ENCODE results near the gene FGF1.

DNA sequence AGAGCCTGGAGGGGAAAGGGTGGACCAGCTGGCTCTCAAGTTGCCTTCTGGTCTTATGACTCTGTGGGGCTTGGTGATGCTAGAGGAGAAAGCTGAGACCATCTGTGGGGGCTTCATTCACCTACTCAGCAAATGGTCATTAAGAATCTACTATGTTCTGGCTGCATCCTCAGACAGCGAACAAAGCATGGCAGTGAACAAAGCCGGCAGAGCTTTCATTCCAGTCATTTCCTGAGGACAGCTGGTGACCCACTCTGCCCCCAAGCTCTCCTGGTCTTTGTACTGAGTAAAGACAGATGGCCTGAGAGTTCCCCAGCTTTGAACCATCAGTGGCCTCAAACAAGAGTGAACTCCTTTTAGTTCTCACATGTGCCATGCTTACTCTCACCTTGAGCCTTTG lies 48.0 kb downstream of the FGF1 start:
- TF ChIP-seq CTCF (conservative IDR thresholded peaks at IDR 0.05; ENCODE audit: low read depth, low read length) (no peak), POLR2A (IDR thresholded peaks at IDR 0.05; ENCODE audit: low read depth, low read length) (no peak), MAFK (IDR thresholded peaks at IDR 0.05; ENCODE audit: low read depth, low read length) (no peak), ELK1 (IDR thresholded peaks at IDR 0.05; ENCODE audit: borderline replicate concordance, low read depth, low read length) (no peak), FOS (IDR thresholded peaks at IDR 0.05; ENCODE audit: low read depth, low read length) (no peak), SMC3 (IDR thresholded peaks at IDR 0.05; ENCODE audit: low read depth, low read length) (no peak), RAD21 (IDR thresholded peaks at IDR 0.05; ENCODE audit: low read length) (no peak)
- TF ChIP-seq, protein P1, sequence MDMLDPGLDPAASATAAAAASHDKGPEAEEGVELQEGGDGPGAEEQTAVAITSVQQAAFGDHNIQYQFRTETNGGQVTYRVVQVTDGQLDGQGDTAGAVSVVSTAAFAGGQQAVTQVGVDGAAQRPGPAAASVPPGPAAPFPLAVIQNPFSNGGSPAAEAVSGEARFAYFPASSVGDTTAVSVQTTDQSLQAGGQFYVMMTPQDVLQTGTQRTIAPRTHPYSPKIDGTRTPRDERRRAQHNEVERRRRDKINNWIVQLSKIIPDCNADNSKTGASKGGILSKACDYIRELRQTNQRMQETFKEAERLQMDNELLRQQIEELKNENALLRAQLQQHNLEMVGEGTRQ (IDR thresholded peaks at IDR 0.05; ENCODE audit: low read depth, low read length): no peak
